ENCODE measurements around the gene RRAS. TPM values are rescaled to one million over a fixed set of nuclear protein-coding genes. Genes with fewer than 3 reads are reported as not detected.

Gene RRAS
- 10 to 100 TPM; 45.1 to 46.0 TPM for polyA plus RNA-seq

DNA sequence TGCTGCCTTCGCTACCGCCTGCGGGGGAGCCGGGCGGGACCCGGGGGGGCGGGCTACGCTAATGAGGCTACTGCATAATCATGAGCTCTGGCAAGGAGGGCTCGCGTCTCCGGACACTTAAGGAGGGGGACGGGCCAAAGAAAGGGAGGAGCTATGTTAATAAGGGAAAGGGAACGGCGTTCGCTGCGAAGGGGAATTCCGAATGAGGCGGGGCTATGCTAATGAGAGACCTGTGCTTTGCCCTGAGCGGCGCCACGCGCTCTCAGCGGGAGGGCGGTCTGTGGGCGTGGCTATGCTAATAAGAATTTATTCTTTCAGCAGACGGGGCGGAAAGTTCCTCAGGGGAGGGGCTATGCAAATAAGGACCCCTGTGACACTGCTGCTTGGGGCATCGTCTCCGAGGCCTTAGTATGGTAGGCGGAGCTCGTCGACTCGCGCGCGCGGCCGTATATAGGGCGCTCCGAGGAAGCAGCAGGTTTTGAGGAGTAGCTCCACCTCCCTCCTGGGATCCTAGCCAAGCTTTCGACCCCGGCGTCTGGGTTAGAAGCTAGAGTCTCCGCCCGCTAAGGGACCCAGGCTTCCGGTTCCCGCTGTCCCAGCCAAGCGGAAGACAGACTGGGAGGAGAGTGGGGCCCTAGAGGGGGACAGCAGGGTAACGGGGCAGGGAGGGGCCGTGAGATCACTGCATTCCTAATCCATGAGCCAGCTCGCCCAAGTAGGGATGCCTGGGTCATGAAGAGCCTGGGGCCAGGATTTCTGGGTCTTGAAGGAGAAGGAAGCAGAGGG lies at the start of gene RRAS:
Gene RRAS (minus strand): TSS at position 31 of the 786 bp plus-strand sequence. CDS start 45 bp downstream, outside the sequence.
- peak within 1 kb of the TSS; percentile 95 to 99 for H3K27ac ChIP-seq (ENCODE audit: low read depth in 2 of 2, low read length in 1 of 2)
- no peaks in the 10 kb centered on the region for H3K27me3 ChIP-seq (ENCODE audit: control insufficient read depth in 1 of 2, insufficient read depth in 2 of 2, low read length in 2 of 2)
- peaks cover 5 to 6% of the 10 kb centered on the region in 2 donors for H3K4me1 ChIP-seq (ENCODE audit: control insufficient read depth in 2 of 2, insufficient read depth in 2 of 2, low read length in 1 of 2)
- WGBS, 2 donors: 0% methylated on average over 50 to 51 of the region's 51 CpGs
- no peaks in the 10 kb centered on the region for H3K9me3 ChIP-seq (ENCODE audit: control insufficient read depth in 2 of 2, insufficient read depth in 1 of 2, low read depth in 1 of 2, low read length in 1 of 2)
- peak within 1 kb of the TSS; percentile 52 to 55 for H3K4me3 ChIP-seq (ENCODE audit: low read depth in 1 of 2, low read length in 2 of 2)
- H3K36me3 ChIP-seq (ENCODE audit: control insufficient read depth in 2 of 2, insufficient read depth in 2 of 2, low read length in 1 of 2): peaks cover 0 to 5% of the 10 kb centered on the region in 2 donors

DNA sequence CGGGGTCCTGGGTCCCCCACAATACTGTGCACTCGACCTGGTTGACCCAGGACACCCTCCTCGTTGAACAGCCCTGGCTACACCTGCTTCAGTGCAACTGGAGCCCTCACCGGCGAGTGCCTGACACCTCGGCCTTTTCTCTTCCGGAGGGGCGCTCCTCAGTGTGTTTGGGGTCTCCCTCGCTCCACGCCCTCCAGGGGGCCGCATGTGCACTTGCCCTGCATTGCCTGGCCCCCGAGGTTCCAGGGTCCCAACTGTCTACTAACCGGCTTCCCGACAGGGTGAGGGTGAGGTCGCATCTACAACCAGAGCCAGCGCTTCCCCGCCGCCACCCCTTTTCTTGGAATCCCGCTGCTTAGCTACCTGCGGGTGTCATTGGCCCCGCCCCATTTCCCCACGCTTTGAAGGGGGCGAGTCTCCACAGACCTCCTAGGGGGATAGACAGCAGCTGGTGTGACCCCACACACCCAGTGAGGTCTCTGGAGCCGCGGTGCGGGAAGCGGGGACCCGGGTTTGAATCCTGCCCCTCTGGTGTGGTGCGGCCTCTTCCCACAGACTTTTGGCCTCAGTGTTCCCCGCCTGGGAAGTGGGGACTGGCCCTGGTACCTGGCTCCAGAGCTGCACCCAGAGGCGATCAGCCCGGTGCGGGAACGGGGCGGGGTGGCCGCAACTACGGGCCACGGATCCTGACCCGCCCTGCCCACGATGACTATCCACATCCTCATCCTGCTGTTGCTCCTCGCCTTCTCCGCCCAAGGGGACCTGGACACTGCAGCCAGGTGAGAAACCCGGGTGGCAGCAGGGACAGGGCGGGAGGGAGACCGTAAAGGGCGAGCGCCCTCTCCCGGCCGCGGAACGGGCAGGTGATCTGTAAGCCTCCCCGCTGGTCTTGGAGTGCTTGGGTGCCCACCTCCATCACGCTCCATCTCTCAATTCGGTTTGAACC lies 49.5 kb upstream of the RRAS start, which contains the start of gene ADM5:
Gene ADM5 (plus strand): TSS at position 462 of the 946 bp plus-strand sequence. CDS start 244 bp downstream, at position 706.
- H3K9me3 ChIP-seq (ENCODE audit: control insufficient read depth in 2 of 2, insufficient read depth in 1 of 2, low read depth in 1 of 2, low read length in 1 of 2): no peaks in the 10 kb centered on the region
- no peaks in the 10 kb centered on the region for H3K27me3 ChIP-seq (ENCODE audit: control insufficient read depth in 1 of 2, insufficient read depth in 2 of 2, low read length in 2 of 2)
- H3K4me3 ChIP-seq (ENCODE audit: low read depth in 1 of 2, low read length in 2 of 2): peak within 1 kb of the TSS; percentile 43 to 58
- WGBS, 2 donors: 23 to 31% methylated on average over 48 to 54 of the region's 54 CpGs
- peaks cover 10 to 31% of the 10 kb centered on the region in 2 donors for H3K36me3 ChIP-seq (ENCODE audit: control insufficient read depth in 2 of 2, insufficient read depth in 2 of 2, low read length in 1 of 2)
- H3K4me1 ChIP-seq (ENCODE audit: control insufficient read depth in 2 of 2, insufficient read depth in 2 of 2, low read length in 1 of 2): peaks cover 0 to 5% of the 10 kb centered on the region in 2 donors
- peak within 1 kb of the TSS; percentile 34 to 66 for H3K27ac ChIP-seq (ENCODE audit: low read depth in 2 of 2, low read length in 1 of 2)

DNA sequence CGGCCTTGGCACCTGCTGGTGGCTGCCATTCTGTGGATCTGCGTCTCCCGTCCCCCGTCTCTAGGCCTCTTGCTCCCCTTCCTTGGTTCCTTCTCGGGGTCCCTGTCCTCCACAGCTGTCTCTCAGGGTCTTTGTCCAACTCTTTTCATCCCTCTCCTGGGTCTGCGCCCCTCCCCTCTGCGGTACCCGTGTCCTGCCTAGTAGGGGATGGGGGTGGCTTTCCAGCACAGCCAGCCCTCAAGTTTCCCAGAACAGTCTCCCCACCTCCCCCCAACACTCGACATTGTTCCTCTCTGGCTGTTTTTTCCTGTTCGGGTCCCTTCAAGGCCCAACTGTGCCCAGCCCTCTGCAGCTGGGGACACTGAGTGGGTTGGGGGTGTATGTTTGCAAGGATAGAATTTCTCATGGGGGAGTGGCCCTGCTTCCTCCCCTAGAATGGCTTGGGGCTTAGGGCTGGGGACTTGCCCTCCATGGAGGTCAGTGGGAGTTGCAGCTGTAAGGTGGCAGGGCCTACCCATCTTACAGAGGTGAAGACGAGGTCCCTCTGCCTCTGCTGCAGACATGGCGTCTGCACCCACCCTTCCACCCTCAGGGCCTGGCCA lies 48.7 kb upstream of the RRAS start:
- peak overlapping the region in 1 of 2 donors; percentile 34 for H3K27ac ChIP-seq (ENCODE audit: low read depth in 2 of 2, low read length in 1 of 2)
- peaks cover 10 to 39% of the 10 kb centered on the region in 2 donors for H3K36me3 ChIP-seq (ENCODE audit: control insufficient read depth in 2 of 2, insufficient read depth in 2 of 2, low read length in 1 of 2)
- no peak overlapping the region for H3K4me3 ChIP-seq (ENCODE audit: low read depth in 1 of 2, low read length in 2 of 2)
- 68 to 72% methylated on average over 12 of the region's 12 CpGs for WGBS, 2 donors
- H3K9me3 ChIP-seq (ENCODE audit: control insufficient read depth in 2 of 2, insufficient read depth in 1 of 2, low read depth in 1 of 2, low read length in 1 of 2): no peaks in the 10 kb centered on the region
- peaks cover 0 to 5% of the 10 kb centered on the region in 2 donors for H3K4me1 ChIP-seq (ENCODE audit: control insufficient read depth in 2 of 2, insufficient read depth in 2 of 2, low read length in 1 of 2)
- no peaks in the 10 kb centered on the region for H3K27me3 ChIP-seq (ENCODE audit: control insufficient read depth in 1 of 2, insufficient read depth in 2 of 2, low read length in 2 of 2)

DNA sequence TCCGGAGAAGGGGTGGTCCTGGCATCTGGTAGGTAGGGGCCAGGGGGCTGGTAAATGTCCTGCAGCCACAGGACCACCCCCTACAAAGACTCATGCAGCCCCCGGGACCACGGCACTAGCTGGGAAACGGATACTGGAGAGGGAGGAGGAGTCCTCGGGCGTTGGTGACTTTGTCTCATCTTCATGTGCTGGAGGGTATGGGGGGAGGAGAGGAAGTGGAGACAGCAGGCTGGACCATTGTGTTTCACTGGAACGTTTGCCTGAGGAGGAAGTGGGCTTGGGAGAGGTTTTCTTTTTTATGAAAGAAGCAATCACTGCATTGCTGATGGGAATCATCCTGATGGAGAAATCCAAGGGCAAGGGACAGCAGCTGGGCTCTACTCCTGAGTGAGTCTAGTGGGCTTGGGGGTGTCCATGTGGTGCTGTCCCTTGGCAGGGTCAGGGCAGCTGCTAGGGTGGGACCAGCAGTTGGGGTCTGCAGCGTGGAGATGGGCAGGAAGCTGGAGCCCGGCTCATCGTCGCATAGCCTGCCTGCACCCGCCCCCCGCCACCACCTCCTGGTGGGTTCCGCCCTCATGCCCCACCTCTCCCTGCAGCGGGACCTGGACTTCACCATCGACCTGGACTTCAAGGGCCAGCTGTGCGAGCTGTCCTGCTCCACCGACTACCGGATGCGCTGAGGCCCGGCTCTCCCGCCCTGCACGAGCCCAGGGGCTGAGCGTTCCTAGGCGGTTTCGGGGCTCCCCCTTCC lies 47.8 kb upstream of the RRAS start:
- Histone ChIP-seq H3K4me1 (ENCODE audit: control insufficient read depth in 2 of 2, insufficient read depth in 2 of 2, low read length in 1 of 2) (peaks cover 0 to 5% of the 10 kb centered on the region in 2 donors), H3K9me3 (ENCODE audit: control insufficient read depth in 2 of 2, insufficient read depth in 1 of 2, low read depth in 1 of 2, low read length in 1 of 2) (no peaks in the 10 kb centered on the region), H3K27me3 (ENCODE audit: control insufficient read depth in 1 of 2, insufficient read depth in 2 of 2, low read length in 2 of 2) (no peaks in the 10 kb centered on the region), H3K27ac (ENCODE audit: low read depth in 2 of 2, low read length in 1 of 2) (no peak overlapping the region), H3K4me3 (ENCODE audit: low read depth in 1 of 2, low read length in 2 of 2) (no peak overlapping the region), H3K36me3 (ENCODE audit: control insufficient read depth in 2 of 2, insufficient read depth in 2 of 2, low read length in 1 of 2) (peaks cover 10 to 39% of the 10 kb centered on the region in 2 donors)
- WGBS, 2 donors: 67 to 68% methylated on average over 23 to 26 of the region's 26 CpGs

DNA sequence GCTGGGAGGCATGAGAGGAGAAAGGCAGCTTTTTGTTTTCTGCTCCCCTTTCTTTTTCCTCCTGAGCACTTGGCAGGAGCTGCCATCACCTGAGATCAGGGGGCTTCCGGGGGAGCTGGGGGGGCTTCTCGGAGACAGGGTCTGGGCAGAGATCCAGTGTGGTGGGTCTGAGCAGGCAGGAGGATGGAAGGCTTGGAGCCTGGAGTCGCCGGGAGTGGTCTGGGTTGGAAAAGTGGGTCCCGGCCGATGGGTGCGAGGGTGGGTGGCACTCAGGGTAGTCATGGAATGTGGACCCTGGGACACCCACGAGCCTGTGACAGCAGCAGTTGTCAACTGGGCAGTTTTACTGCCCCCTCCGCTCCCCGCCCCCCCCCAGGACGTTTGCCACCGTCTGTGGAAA lies 47.2 kb upstream of the RRAS start:
- H3K4me3 ChIP-seq (ENCODE audit: low read depth in 1 of 2, low read length in 2 of 2): no peak overlapping the region
- 68 to 70% methylated on average over 12 of the region's 12 CpGs for WGBS, 2 donors
- H3K27ac ChIP-seq (ENCODE audit: low read depth in 2 of 2, low read length in 1 of 2): no peak overlapping the region
- no peaks in the 10 kb centered on the region for H3K27me3 ChIP-seq (ENCODE audit: control insufficient read depth in 1 of 2, insufficient read depth in 2 of 2, low read length in 2 of 2)
- H3K9me3 ChIP-seq (ENCODE audit: control insufficient read depth in 2 of 2, insufficient read depth in 1 of 2, low read depth in 1 of 2, low read length in 1 of 2): no peaks in the 10 kb centered on the region
- H3K4me1 ChIP-seq (ENCODE audit: control insufficient read depth in 2 of 2, insufficient read depth in 2 of 2, low read length in 1 of 2): peaks cover 0 to 5% of the 10 kb centered on the region in 2 donors
- H3K36me3 ChIP-seq (ENCODE audit: control insufficient read depth in 2 of 2, insufficient read depth in 2 of 2, low read length in 1 of 2): peaks cover 10 to 40% of the 10 kb centered on the region in 2 donors

DNA sequence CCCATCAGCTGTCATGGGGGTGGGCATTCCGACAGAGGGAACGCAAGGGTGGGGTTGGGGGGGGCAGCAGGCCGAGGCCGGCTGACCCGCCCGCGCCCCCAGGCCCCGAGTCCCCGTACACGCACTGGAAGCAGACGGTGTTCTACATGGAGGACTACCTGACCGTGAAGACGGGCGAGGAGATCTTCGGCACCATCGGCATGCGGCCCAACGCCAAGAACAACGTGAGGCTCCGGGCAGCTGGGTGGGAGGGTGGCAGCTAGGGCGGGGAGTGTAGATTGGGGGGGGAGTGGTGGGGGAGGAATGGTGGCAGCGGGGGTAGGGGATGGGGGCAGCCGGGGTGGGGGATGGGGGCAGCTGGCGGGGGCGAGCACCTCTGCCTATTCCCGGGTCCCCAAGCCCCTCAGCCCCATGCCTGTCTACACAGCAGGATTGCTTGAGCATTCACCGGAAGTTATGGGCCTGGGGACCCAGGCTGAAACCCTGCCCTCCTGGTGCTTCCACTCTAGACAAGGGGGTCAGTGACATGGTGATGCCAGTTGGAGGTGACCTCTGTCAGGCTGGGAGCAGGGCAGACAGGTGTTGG lies 46.7 kb upstream of the RRAS start:
- H3K27ac ChIP-seq (ENCODE audit: low read depth in 2 of 2, low read length in 1 of 2): no peak overlapping the region
- no peak overlapping the region for H3K4me3 ChIP-seq (ENCODE audit: low read depth in 1 of 2, low read length in 2 of 2)
- H3K4me1 ChIP-seq (ENCODE audit: control insufficient read depth in 2 of 2, insufficient read depth in 2 of 2, low read length in 1 of 2): peaks cover 0 to 5% of the 10 kb centered on the region in 2 donors
- peaks cover 14 to 45% of the 10 kb centered on the region in 2 donors for H3K36me3 ChIP-seq (ENCODE audit: control insufficient read depth in 2 of 2, insufficient read depth in 2 of 2, low read length in 1 of 2)
- no peaks in the 10 kb centered on the region for H3K9me3 ChIP-seq (ENCODE audit: control insufficient read depth in 2 of 2, insufficient read depth in 1 of 2, low read depth in 1 of 2, low read length in 1 of 2)
- H3K27me3 ChIP-seq (ENCODE audit: control insufficient read depth in 1 of 2, insufficient read depth in 2 of 2, low read length in 2 of 2): no peaks in the 10 kb centered on the region
- 75 to 89% methylated on average over 27 of the region's 27 CpGs for WGBS, 2 donors

DNA sequence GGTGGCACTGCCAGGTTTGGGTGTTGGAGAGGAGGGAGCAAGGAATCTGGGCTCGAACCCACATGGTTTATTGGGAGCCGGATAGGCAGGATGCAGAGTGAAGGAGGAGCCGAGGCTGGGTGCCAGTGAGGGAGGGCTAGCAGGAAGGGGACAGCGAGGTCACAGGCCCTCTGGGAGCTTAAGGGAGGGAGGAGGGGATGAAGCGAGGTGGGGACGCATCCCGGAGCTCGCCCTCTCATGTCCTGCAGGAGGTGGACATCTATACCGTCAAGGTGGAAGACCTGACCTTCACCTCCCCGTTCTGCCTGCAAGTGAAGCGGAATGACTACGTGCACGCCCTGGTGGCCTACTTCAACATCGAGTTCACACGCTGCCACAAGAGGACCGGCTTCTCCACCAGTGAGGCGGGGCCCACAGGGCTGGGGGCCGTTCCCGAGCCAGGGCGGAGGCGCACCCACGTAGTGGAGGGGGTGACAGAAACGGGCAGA lies 45.9 kb upstream of the RRAS start:
- no peaks in the 10 kb centered on the region for H3K9me3 ChIP-seq (ENCODE audit: control insufficient read depth in 2 of 2, insufficient read depth in 1 of 2, low read depth in 1 of 2, low read length in 1 of 2)
- no peaks in the 10 kb centered on the region for H3K27me3 ChIP-seq (ENCODE audit: control insufficient read depth in 1 of 2, insufficient read depth in 2 of 2, low read length in 2 of 2)
- 70 to 75% methylated on average over 23 of the region's 23 CpGs for WGBS, 2 donors
- peaks cover 14 to 45% of the 10 kb centered on the region in 2 donors for H3K36me3 ChIP-seq (ENCODE audit: control insufficient read depth in 2 of 2, insufficient read depth in 2 of 2, low read length in 1 of 2)
- H3K4me3 ChIP-seq (ENCODE audit: low read depth in 1 of 2, low read length in 2 of 2): no peak overlapping the region
- H3K27ac ChIP-seq (ENCODE audit: low read depth in 2 of 2, low read length in 1 of 2): no peak overlapping the region
- peaks cover 0 to 3% of the 10 kb centered on the region in 2 donors for H3K4me1 ChIP-seq (ENCODE audit: control insufficient read depth in 2 of 2, insufficient read depth in 2 of 2, low read length in 1 of 2)

DNA sequence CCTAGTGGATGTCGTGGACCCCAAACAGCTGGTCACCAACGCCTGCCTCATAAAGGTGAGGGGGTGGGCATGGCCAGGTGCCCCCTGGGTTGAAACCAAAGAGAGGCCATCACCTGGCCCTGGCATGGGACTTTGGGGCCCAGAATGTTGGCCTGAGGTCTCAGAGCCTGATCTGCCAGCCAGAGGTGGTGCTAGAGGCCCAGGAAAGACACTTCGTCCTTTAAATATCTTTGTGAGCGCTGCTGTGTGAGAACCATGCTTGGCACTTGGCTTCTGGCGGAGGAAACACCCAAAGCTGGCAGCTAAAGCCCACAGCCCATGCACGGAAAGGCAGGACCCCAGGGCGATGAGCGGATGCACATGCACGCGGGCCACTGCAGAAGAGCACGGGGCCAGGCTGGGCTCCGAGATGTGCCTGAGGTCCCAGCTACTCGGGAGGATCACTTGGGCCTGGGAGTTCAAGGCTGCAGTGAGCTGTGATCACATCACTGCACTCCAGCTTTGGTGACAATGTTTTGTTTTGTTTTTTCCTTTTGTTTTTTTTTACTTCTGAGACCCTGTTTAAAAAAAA lies 45.1 kb upstream of the RRAS start:
- Histone ChIP-seq H3K27ac (ENCODE audit: low read depth in 2 of 2, low read length in 1 of 2) (no peak overlapping the region), H3K27me3 (ENCODE audit: control insufficient read depth in 1 of 2, insufficient read depth in 2 of 2, low read length in 2 of 2) (no peaks in the 10 kb centered on the region), H3K36me3 (ENCODE audit: control insufficient read depth in 2 of 2, insufficient read depth in 2 of 2, low read length in 1 of 2) (peaks cover 14 to 48% of the 10 kb centered on the region in 2 donors), H3K9me3 (ENCODE audit: control insufficient read depth in 2 of 2, insufficient read depth in 1 of 2, low read depth in 1 of 2, low read length in 1 of 2) (no peaks in the 10 kb centered on the region), H3K4me3 (ENCODE audit: low read depth in 1 of 2, low read length in 2 of 2) (no peak overlapping the region), H3K4me1 (ENCODE audit: control insufficient read depth in 2 of 2, insufficient read depth in 2 of 2, low read length in 1 of 2) (peaks cover 0 to 8% of the 10 kb centered on the region in 2 donors)
- WGBS, 2 donors: 81 to 83% methylated on average over 13 of the region's 13 CpGs

Data from esophagus (tissue), 2 donors.